Esophagus muscularis mucosa (tissue), 4 donors: ENCODE results near the gene FBN1. TPM values are rescaled to one million over a fixed set of nuclear protein-coding genes. Genes with fewer than 3 reads are reported as not detected.

Experiments
- DNase-seq: peaks from one replicate; pipeline ENCODE4 v3.0.0-alpha.2; 2017; ENCODE audit errors: extremely low spot score
- H3K27ac ChIP-seq, 4 donors: fragments of 200-600 bp; sonication (generic); replicated peaks in 1 of 4; 1 replicate in 3 of 4; 2 replicates in 1 of 4; pipeline ENCODE4 v1.5.1; 2016 to 2019; ENCODE audit warnings: mild to moderate bottlenecking in 1 of 4
- H3K27me3 ChIP-seq, 4 donors: fragments of 200-600 bp; sonication (generic); one replicate each; pipeline versions ENCODE4 v1.5.1 to v1.6.0; 2016 to 2019
- H3K36me3 ChIP-seq, 4 donors: fragments of 200-600 bp; sonication (generic); one replicate each; pipeline ENCODE4 v1.5.1; 2016 to 2019
- H3K4me1 ChIP-seq, 4 donors: fragments of 200-600 bp; sonication (generic); one replicate each; pipeline ENCODE4 v1.5.1; 2016 to 2019
- H3K4me3 ChIP-seq, 4 donors: fragments of 200-600 bp; sonication (generic); 1 replicate in 2 of 4; 2 replicates in 2 of 4; pipeline ENCODE4 v1.5.1; 2016 to 2019; ENCODE audit warnings: mild to moderate bottlenecking in 4 of 4, moderate library complexity in 1 of 4
- H3K9me3 ChIP-seq, 4 donors: fragments of 200-600 bp; sonication (generic); 1 replicate in 3 of 4; 2 replicates in 1 of 4; pipeline ENCODE4 v1.5.1; 2016 to 2019
- EP300 ChIP-seq: sonication (generic); formaldehyde crosslinking; IDR thresholded peaks from one replicate; pipeline ENCODE4 v1.6.1; 2017; ENCODE audit warnings: antibody characterized with exemption
- POLR2A ChIP-seq: fragments of 450-650 bp; IDR thresholded peaks from one replicate; pipeline ENCODE4 v1.6.1; 2017; ENCODE audit warnings: antibody characterized with exemption, moderate library complexity, mild to moderate bottlenecking, low read depth
- POLR2AphosphoS5 ChIP-seq, 2 donors: sonication (generic); formaldehyde crosslinking; IDR thresholded peaks; one replicate each; pipeline ENCODE4 v1.6.1; 2017; ENCODE audit warnings: antibody characterized with exemption in 2 of 2
- WGBS: methylation state at CpG from one replicate; pipeline ENCODE4 v1.1.5; 2018; 5-methylcytosine and 5-hydroxymethylcytosine counted together
- intact Hi-C: fragments of 100-400 bp; cut with DNase I; formaldehyde crosslinking; loops from one replicate; pipeline ENCODE4 v1.15.1; 2023
- total RNA-seq, 4 donors: library from RNA; depleted of rRNA; stranded (reverse); fragments of >200 nt; gene quantifications; one replicate each; pipeline versions ENCODE4 v1.1.0 to v1.2.1, GENCODE V29; 2016
- TF ChIP-seq, protein P1 (sequence below), 3 experiments: fragments of 200-600 bp in 2 of 3; fragments of 450-650 bp in 1 of 3; sonication (generic) in 2 of 3; IDR thresholded peaks; one replicate each; pipeline ENCODE4 v1.5.1; 2017 to 2019; ENCODE audit warnings: antibody characterized with exemption in 3 of 3, mild to moderate bottlenecking in 2 of 3, moderate library complexity in 1 of 3

FBN1 gene
- total RNA-seq, 4 donors from 2014 or later: 159 to 253 (median 226) TPM

DNA sequence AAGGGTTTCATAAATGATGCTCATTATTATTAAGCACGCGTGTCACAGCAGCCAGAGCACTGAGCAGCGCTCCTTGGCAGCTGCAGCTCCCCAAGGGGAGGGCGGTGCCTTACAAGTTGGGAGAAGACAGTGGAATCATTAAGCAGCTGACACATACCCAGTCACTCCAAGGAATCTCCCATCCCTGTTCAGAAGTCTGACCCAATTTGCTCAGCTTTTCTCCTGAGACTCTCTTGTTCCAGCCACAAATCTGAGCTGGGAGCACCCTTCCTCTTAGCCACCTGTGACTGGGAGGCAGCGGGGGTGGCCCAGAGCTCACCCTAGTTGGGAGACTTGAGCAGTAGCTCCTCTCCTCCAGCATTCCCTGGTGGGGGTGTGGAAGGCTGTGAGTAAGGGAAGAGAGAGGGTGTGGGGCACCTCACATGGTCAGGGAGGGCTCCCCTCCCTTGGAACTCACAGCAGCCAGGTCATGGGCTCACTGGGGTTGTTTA is 249.9 kb downstream of the FBN1 start:
- no peaks in the 10 kb centered on the region for H3K36me3 ChIP-seq
- H3K27me3 ChIP-seq: no peaks in the 10 kb centered on the region
- 50% methylated on average over 5 of the region's 5 CpGs for WGBS
- H3K4me3 ChIP-seq: no peak overlapping the region
- peaks cover 8 to 44% (median 38%) of the 10 kb centered on the region in 4 donors for H3K4me1 ChIP-seq
- TF ChIP-seq, protein P1, sequence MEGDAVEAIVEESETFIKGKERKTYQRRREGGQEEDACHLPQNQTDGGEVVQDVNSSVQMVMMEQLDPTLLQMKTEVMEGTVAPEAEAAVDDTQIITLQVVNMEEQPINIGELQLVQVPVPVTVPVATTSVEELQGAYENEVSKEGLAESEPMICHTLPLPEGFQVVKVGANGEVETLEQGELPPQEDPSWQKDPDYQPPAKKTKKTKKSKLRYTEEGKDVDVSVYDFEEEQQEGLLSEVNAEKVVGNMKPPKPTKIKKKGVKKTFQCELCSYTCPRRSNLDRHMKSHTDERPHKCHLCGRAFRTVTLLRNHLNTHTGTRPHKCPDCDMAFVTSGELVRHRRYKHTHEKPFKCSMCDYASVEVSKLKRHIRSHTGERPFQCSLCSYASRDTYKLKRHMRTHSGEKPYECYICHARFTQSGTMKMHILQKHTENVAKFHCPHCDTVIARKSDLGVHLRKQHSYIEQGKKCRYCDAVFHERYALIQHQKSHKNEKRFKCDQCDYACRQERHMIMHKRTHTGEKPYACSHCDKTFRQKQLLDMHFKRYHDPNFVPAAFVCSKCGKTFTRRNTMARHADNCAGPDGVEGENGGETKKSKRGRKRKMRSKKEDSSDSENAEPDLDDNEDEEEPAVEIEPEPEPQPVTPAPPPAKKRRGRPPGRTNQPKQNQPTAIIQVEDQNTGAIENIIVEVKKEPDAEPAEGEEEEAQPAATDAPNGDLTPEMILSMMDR (IDR thresholded peaks at IDR 0.05): no peak
- TF ChIP-seq POLR2AphosphoS5 (IDR thresholded peaks at IDR 0.05): peak; percentile 31 to 32
- DNase-seq: no peak
- no peaks in the 10 kb centered on the region for H3K9me3 ChIP-seq
- H3K27ac ChIP-seq: peak overlapping the region; percentile 51 to 70 (median 64)
- intact Hi-C loops: no loop called here

DNA sequence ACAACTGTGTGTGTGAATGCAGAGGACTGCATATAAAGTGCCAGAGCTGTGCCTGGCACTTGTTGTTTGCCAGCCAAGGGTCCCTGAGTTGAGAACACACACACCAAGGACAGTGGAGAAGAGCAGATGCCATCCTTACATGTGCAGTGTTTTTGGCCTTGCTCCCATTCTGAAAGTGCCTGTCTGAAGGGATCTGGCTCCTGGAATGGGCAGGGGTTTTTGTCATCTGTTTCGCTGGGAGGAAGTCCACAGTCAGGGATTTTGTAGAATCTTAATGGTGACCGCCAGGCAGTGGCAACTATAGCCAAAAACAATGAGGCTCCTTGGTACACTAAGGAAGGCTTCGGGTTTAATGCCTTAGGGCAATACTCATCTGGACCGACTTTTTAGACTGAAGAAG is 250.5 kb downstream of the FBN1 start:
- H3K27ac ChIP-seq: peak overlapping the region; percentile 33 to 64 (median 58)
- no peaks in the 10 kb centered on the region for H3K9me3 ChIP-seq
- no peak for DNase-seq
- WGBS: 75% methylated on average over 4 of the region's 4 CpGs
- H3K4me3 ChIP-seq: no peak overlapping the region
- H3K36me3 ChIP-seq: no peaks in the 10 kb centered on the region
- H3K4me1 ChIP-seq: peaks cover 7 to 49% (median 38%) of the 10 kb centered on the region in 4 donors
- TF ChIP-seq, protein P1 (IDR thresholded peaks at IDR 0.05): no peak
- TF ChIP-seq POLR2AphosphoS5 (IDR thresholded peaks at IDR 0.05) (no peak), EP300 (no peak), POLR2A (no peak)
- intact Hi-C loops: no loop called here
- H3K27me3 ChIP-seq: no peaks in the 10 kb centered on the region

DNA sequence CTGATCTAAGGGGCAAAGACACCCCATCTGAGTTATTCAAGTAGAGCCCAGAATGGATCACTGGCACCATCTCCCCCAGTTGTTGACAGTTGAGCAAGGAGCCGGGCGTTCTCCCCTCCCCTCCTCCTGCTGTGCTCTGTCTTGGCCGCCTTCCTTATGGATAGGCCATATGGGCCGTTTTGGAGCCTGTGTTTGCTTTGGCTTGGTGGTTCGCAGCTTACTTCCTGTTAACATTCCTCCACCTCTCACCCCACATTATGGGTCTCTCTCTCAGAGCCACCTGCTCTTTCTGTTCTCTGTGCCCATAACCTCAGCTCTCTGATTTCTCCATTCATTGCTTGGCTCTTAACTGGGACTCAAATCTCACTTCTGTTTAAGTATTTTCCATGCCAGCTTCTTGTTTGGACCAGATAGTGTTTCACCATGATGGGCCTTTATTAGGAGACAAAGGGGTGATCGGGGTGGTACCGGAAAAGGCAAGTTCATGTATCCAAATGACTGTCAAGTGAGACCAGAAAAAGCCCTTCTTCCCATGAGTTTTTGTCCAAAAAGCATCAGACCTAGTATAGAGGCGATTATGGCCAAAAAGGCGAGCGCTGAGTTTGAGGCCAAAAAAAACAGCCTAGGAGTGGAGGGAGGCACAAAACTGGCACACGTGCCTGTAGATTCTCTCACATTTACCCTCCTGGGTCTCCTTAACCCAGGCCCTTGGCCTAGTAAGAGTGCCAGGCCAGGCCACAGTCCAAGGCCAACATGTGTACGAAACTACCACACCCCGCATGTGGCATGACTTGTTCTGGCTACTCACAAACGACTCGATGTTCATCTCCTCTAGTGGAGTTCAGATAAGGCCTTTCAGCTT is 251.6 kb downstream of the FBN1 start:
- H3K4me1 ChIP-seq: peaks cover 5 to 60% (median 44%) of the 10 kb centered on the region in 4 donors
- H3K4me3 ChIP-seq: no peak overlapping the region
- TF ChIP-seq, protein P1 (IDR thresholded peaks at IDR 0.05): no peak
- TF ChIP-seq POLR2AphosphoS5 (IDR thresholded peaks at IDR 0.05) (no peak), EP300 (no peak), POLR2A (no peak)
- no peaks in the 10 kb centered on the region for H3K36me3 ChIP-seq
- peak overlapping the region; percentile 33 to 64 (median 58) for H3K27ac ChIP-seq
- no peaks in the 10 kb centered on the region for H3K9me3 ChIP-seq
- no peaks in the 10 kb centered on the region for H3K27me3 ChIP-seq
- intact Hi-C loops: no loop called here
- 73% methylated on average over 15 of the region's 15 CpGs for WGBS
- no peak for DNase-seq

DNA sequence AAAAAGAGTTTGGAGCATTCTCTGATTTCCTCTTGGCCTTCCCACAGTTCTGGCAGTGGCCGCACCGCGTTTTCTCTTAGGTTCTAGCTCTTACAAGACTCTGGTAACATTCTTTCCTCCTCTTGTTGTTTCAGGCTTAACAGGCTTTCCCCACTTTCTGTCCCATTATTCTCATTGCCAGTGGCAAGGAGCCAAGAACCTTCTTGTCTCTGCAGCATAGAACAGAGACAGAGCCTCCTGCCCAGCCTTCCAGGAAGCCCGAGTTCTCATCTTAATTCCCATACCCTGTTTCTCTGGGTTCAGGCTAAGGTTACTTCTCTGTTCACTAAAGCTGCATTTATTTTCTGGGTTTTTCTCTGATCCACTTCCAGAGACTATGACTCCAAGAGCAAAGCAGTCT is 253.2 kb downstream of the FBN1 start:
- H3K4me3 ChIP-seq: no peak overlapping the region
- intact Hi-C loops: no loop called here
- TF ChIP-seq POLR2AphosphoS5 (IDR thresholded peaks at IDR 0.05): peak in 1 of 2 donors; percentile 27
- TF ChIP-seq, protein P1 (IDR thresholded peaks at IDR 0.05): no peak

More for the DNA sequence above, 253.2 kb downstream of the FBN1 start:
- Histone ChIP-seq H3K36me3 (no peaks in the 10 kb centered on the region), H3K27me3 (no peaks in the 10 kb centered on the region), H3K27ac (peak overlapping the region; percentile 35 to 58 (median 54)), H3K4me1 (peaks cover 8 to 60% (median 42%) of the 10 kb centered on the region in 4 donors), H3K9me3 (no peaks in the 10 kb centered on the region)
- no peak for DNase-seq
- WGBS: 51% methylated on average over 4 of the region's 4 CpGs
